Measurements from ENCODE around the gene GJA9. TPM values are rescaled to one million over a fixed set of nuclear protein-coding genes. Genes with fewer than 3 reads are reported as not detected.

The GJA9 gene
- 0.07 TPM in 1 of 2 replicates, not detected in the other for total RNA-seq

DNA sequence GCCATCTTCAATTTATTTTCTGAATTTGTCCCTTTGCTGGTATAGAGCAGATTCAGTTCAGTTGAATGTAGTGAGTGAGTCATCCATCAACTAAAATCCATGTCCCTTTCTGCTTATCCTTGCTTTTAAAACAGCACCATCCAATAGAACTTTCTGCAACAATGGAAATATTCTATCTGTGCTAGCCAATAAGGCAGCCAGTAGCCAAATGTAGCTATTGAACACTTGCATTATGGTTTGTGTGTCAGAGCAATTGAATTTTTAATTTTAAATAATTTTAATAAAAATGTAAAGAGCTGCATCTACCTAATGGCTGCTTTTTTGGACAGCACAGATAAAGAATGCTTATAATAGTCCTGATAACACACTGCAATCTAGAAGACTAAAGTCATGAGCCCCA is at the start of gene GJA9:
Gene GJA9, minus strand, starts transcription at position 101 of the 400 bp plus-strand sequence. CDS start 5,489 bp downstream, outside the sequence.

DNA sequence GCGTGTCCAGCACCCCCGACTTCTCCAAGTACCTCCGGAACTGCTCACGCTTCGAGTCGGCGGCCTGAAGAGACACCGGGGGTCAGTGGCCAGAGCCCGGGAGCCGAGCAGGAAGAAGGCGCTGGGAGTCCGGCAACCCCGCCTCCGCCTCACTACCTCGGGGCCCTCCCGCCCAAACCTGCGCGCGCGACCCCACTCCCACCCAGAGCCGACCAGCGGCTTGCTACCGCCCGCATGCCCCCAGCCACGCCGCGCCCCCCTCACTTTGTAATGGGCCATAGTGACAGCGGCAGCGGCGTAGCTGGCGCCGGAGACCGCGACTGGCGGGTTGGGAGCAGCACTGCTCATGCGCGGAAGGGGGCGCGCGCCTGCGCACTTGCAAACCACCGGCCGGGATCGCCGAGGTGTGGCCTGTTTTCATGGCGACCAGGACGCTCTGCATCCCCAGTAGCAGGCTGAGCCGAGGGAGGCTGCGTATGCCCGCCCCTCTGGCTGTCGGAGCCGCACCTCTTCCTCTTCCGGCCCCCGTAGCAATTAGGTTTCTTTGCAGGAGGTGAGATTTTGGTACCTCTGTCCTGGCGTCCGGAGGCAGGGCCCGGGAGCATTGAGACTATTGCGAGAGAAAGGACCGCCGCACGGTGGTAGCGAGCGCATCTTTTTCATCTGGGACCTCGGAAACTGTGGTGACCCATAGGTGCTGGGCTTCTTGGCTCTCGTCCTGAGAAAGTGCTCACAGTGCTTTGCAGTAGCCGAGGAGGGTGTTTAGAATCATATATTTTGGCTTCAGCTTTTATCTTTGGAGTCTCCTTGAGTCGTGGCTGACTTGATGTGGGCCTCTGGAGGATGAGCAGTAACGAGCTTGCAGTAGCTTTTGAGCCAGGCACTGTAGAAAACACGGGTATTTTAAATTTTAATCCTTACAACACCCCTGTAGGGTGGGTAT is 8.1 kb downstream of the GJA9 start, which contains the start of gene MYCBP:
Gene MYCBP, minus strand, starts transcription at position 322 of the 943 bp plus-strand sequence. Its CDS starts 43 bp downstream, at position 279.

DNA sequence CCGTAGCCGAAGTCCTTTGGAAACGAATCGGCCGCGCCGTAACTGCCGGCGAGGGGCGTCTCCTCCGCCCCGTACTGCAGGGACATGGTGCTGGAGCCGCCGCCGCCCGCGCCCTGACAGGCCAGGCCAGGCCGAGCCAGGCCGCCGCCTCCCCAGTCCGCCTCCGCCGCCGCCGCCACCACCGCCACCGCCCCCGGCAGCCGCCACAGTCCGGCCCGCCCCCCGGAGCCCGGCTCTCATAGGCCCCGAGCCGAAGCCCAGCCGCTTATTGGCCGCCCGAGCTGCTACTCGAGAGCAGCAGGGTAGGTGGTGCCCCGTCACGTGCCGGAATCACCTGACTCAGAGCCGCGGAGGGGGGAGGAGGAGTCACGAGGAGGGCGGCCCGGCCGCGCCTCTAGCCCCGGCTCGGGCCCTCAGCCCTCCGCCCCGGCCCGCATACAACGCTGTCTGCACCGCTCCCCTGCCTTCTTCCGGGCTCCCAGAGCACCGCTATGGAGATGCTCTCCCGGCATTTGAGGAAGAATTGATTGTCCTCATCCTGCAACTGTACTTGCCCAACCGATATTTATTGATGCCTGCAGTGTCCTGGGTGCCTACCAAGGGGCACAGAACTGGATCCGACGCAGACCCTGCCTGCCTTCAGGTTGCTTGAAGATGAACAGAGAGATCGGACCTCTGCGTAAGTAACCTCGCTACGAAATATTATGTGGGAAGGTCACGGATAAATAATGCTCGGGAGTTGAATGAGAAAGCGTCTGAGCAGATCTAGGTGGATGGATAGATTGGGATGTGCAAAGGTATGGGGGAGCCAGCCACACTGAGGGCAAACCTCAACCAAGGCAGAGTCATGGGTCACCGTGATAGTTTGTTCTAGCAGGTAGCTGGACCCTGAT is 21.6 kb downstream of the GJA9 start, which contains the start of gene RRAGC:
Gene RRAGC, minus strand, starts transcription at position 212 of the 893 bp plus-strand sequence. Its CDS starts 126 bp downstream, at position 86.

Other genes with a start within 250 kb of the GJA9 start
- 34.7 and 39.4 TPM in 2 replicates for gene RRAGC, start 21.8 kb downstream of the GJA9 start, total RNA-seq
- 2.7 and 4.3 TPM in 2 replicates for gene MYCBP, start 8.2 kb downstream of the GJA9 start, total RNA-seq
- 0.46 and 0.91 TPM in 2 replicates for gene RHBDL2, start 60.2 kb upstream of the GJA9 start, total RNA-seq
- gene AKIRIN1, start 109.7 kb upstream of the GJA9 start, total RNA-seq = 45.0 and 49.9 TPM in 2 replicates
- 272 and 330 TPM in 2 replicates for gene NDUFS5, start 144.8 kb upstream of the GJA9 start, total RNA-seq

Measured in smooth muscle cell of the pulmonary artery (primary cell).